HepG2 (cell line): ENCODE measurements around the gene ISOC2. TPM values are rescaled to one million over a fixed set of nuclear protein-coding genes. Genes with fewer than 3 reads are reported as not detected.

Source experiments
- AGO2 ChIP-seq: fragments of 200-400 bp; formaldehyde crosslinking; optimal IDR thresholded peaks from 2 replicates; pipeline ENCODE3; 2017; ENCODE audit warnings: mild to moderate bottlenecking, low read depth, low read length, moderate library complexity
- ARNT2 ChIP-seq: sonication (generic); formaldehyde crosslinking; IDR thresholded peaks from 2 replicates; pipeline ENCODE4 v1.8.0; 2022; ENCODE audit warnings: mild to moderate bottlenecking, low read depth, missing genetic modification reagents, moderate library complexity
- BCL3 ChIP-seq: sonication (generic); formaldehyde crosslinking; IDR thresholded peaks from 2 replicates; pipeline ENCODE4 v1.5.1; 2020; ENCODE audit warnings: mild to moderate bottlenecking, missing genetic modification reagents, moderate library complexity
- GMEB2 ChIP-seq: IDR thresholded peaks from 2 replicates; pipeline ENCODE4 v1.6.1; 2016; ENCODE audit warnings: missing biosample characterization, missing genetic modification reagents, low read depth
- MIER3 ChIP-seq: IDR thresholded peaks from 2 replicates; pipeline ENCODE4 v1.6.1; 2016; ENCODE audit warnings: missing compliant biosample characterization, borderline replicate concordance
- PPARG ChIP-seq: conservative IDR thresholded peaks from 2 replicates; pipeline ENCODE4 v1.6.1; 2016; ENCODE audit warnings: missing biosample characterization, missing genetic modification reagents
- RBAK ChIP-seq: sonication (generic); formaldehyde crosslinking; IDR thresholded peaks from 2 replicates; pipeline ENCODE4 v1.5.1; 2020; ENCODE audit warnings: mild to moderate bottlenecking, missing genetic modification reagents
- RERE ChIP-seq: IDR thresholded peaks from 2 replicates; pipeline ENCODE4 v1.6.1; 2016; ENCODE audit warnings: low read depth, missing genetic modification reagents, missing compliant biosample characterization
- TFAP4 ChIP-seq: sonication (generic); IDR thresholded peaks from 2 replicates; pipeline ENCODE4 v1.6.1; 2016; ENCODE audit warnings: low read depth, borderline replicate concordance
- TFE3 ChIP-seq: IDR thresholded peaks from 2 replicates; pipeline ENCODE4 v1.6.1; 2016
- ZBTB37 ChIP-seq: sonication (generic); formaldehyde crosslinking; IDR thresholded peaks from 2 replicates; pipeline ENCODE4 v1.4.0; 2020; ENCODE audit warnings: mild to moderate bottlenecking, missing genetic modification reagents
- ZNF143 ChIP-seq: sonication (generic); formaldehyde crosslinking; IDR thresholded peaks from 2 replicates; pipeline ENCODE4 v1.4.0; 2020; ENCODE audit warnings: missing genetic modification reagents
- ZNF441 ChIP-seq: sonication (generic); formaldehyde crosslinking; IDR thresholded peaks from 2 replicates; pipeline ENCODE4 v1.7.0; 2021; ENCODE audit warnings: missing genetic modification reagents, borderline replicate concordance
- polyA plus RNA-seq, 8 experiments: library from polyadenylated mRNA; depleted of rRNA in 3 of 8; stranded (reverse) in 7 of 8; unstranded in 1 of 8; fragments of >200 nt; fragmentation: Illumina TruSeq in 4 of 8; extraction: Trizol in 4 of 8; gene quantifications; 2 replicates each; pipeline versions ENCODE4 v1.2.1 to v1.2.3, GENCODE V29; 2011 to 2016; ENCODE audit warnings: low read depth in 4 of 8, missing spikeins in 1 of 8, mixed read lengths in 1 of 8; ENCODE audit not compliant: insufficient read depth in 1 of 8
- total RNA-seq, 5 experiments: library from RNA; depleted of rRNA; stranded (reverse); fragments of >200 nt; fragmentation: Illumina TruSeq; extraction: Trizol; gene quantifications; 2 replicates each; pipeline ENCODE4 v1.2.3, GENCODE V29; 2016; ENCODE audit warnings: low read depth in 1 of 5

Gene ISOC2
- total and polyA plus RNA-seq, 2 of the 13 experiments (the other 11 are each of a cell fraction or from before 2014, with no cell fraction given) = 76.8 to 105 TPM

- TF ChIP-seq GMEB2 (no peak), BCL3 (no peak), MIER3 (no peak), AGO2 (no peak), ARNT2 (CRISPR knock-in tag) (no peak), TFAP4 (no peak), ZNF143 (CRISPR knock-in tag) (no peak), ZNF441 (CRISPR knock-in tag) (no peak), ZBTB37 (no peak), TFE3 (CRISPR knock-in tag) (no peak), PPARG (CRISPR knock-in tag) (0 out of 2 replicates have a peak, but pooled peaks have one; percentile 9), RBAK (CRISPR knock-in tag) (no peak), RERE (CRISPR knock-in tag) (no peak)
Observed at GRCh38 chr19:55459950-55460657, 1.3 kb downstream of the ISOC2 start (continued).
